ENCODE data around the gene ACSF2.

Gene ACSF2

GRCh38 chr17:50440838-50441829, 15.1 kb downstream of the ACSF2 start:
- DNase-seq = no peak

GRCh38 chr17:50443505-50443974, 17.5 kb downstream of the ACSF2 start:
- DNase-seq = no peak

- no peak for DNase-seq
Measured at GRCh38 chr17:50444841-50445715, 19.1 kb downstream of the ACSF2 start.

- no peak for DNase-seq
Measured at GRCh38 chr17:50445730-50446325, 19.8 kb downstream of the ACSF2 start.

- DNase-seq = no peak
Measured at GRCh38 chr17:50447870-50448595, 22.0 kb downstream of the ACSF2 start.

- no peak for DNase-seq
Measured at GRCh38 chr17:50448643-50449042, 22.6 kb downstream of the ACSF2 start.

- no peak for DNase-seq
Measured at GRCh38 chr17:50451943-50452629, 26.1 kb downstream of the ACSF2 start.

GRCh38 chr17:50452630-50453300, 26.7 kb downstream of the ACSF2 start:
- no peak for DNase-seq

GRCh38 chr17:50453901-50454300, 27.9 kb downstream of the ACSF2 start:
- DNase-seq = no peak

- no peak for DNase-seq
Measured at GRCh38 chr17:50457621-50458020, 31.6 kb downstream of the ACSF2 start.

- DNase-seq = no peak
Measured at GRCh38 chr17:50458270-50458669, 32.3 kb downstream of the ACSF2 start.

- no peak for DNase-seq
Measured at GRCh38 chr17:50458701-50459676, 33.0 kb downstream of the ACSF2 start.

GRCh38 chr17:50459756-50460155, 33.7 kb downstream of the ACSF2 start:
- no peak for DNase-seq

- no peak for DNase-seq
Measured at GRCh38 chr17:50460831-50461526, 35.0 kb downstream of the ACSF2 start.

GRCh38 chr17:50461550-50462132, 35.6 kb downstream of the ACSF2 start:
- no peak for DNase-seq

- DNase-seq = no peak
Measured at GRCh38 chr17:50462446-50462845, 36.4 kb downstream of the ACSF2 start.

- DNase-seq = no peak
Measured at GRCh38 chr17:50464121-50464520, 38.1 kb downstream of the ACSF2 start.

- no peak for DNase-seq
Measured at GRCh38 chr17:50464736-50465135, 38.7 kb downstream of the ACSF2 start.

- DNase-seq = no peak
Measured at GRCh38 chr17:50465171-50465570, 39.2 kb downstream of the ACSF2 start.
